Measurements from ENCODE around the gene PTPRM.

GRCh38 chr18:8045884-8046281, 478.8 kb downstream of the PTPRM start:
- TF ChIP-seq, protein P1, sequence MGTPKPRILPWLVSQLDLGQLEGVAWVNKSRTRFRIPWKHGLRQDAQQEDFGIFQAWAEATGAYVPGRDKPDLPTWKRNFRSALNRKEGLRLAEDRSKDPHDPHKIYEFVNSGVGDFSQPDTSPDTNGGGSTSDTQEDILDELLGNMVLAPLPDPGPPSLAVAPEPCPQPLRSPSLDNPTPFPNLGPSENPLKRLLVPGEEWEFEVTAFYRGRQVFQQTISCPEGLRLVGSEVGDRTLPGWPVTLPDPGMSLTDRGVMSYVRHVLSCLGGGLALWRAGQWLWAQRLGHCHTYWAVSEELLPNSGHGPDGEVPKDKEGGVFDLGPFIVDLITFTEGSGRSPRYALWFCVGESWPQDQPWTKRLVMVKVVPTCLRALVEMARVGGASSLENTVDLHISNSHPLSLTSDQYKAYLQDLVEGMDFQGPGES (IDR thresholded peaks at IDR 0.05; ENCODE audit: low read depth, low read length), result no peak
- TF ChIP-seq CTCF (IDR thresholded peaks at IDR 0.05) (no peak), USF1 (IDR thresholded peaks at IDR 0.05; ENCODE audit: borderline replicate concordance, low read depth) (no peak), RAD21 (IDR thresholded peaks at IDR 0.05; ENCODE audit: low read length) (no peak), REST (IDR thresholded peaks at IDR 0.05; ENCODE audit: low read depth, low read length) (no peak), RFX5 (IDR thresholded peaks at IDR 0.05; ENCODE audit: low read length) (no peak), FOXM1 (IDR thresholded peaks at IDR 0.05; ENCODE audit: low read depth) (no peak), POLR2AphosphoS5 (IDR thresholded peaks at IDR 0.05; ENCODE audit: low read depth, low read length) (no peak)
- TF ChIP-seq, protein P2, sequence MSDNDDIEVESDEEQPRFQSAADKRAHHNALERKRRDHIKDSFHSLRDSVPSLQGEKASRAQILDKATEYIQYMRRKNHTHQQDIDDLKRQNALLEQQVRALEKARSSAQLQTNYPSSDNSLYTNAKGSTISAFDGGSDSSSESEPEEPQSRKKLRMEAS (IDR thresholded peaks at IDR 0.05; ENCODE audit: low read depth), result no peak
- TF ChIP-seq, protein P3, sequence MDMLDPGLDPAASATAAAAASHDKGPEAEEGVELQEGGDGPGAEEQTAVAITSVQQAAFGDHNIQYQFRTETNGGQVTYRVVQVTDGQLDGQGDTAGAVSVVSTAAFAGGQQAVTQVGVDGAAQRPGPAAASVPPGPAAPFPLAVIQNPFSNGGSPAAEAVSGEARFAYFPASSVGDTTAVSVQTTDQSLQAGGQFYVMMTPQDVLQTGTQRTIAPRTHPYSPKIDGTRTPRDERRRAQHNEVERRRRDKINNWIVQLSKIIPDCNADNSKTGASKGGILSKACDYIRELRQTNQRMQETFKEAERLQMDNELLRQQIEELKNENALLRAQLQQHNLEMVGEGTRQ (IDR thresholded peaks at IDR 0.05; ENCODE audit: borderline replicate concordance, low read depth, low read length), result no peak
